Astrocyte (in vitro differentiated cells and primary cell): ENCODE measurements around the gene PPM1L.

Experiments used
- CTCF ChIP-seq: IDR thresholded peaks from 2 replicates; pipeline ENCODE4 v1.5.1; 2011; ENCODE audit warnings: low read depth, mild to moderate bottlenecking, inconsistent platforms, low read length, moderate library complexity; ENCODE audit not compliant: insufficient read depth
- EZH2 ChIP-seq: IDR thresholded peaks from 2 replicates; pipeline ENCODE4 v1.6.1; 2012; ENCODE audit warnings: mild to moderate bottlenecking, low read length, inconsistent platforms; ENCODE audit not compliant: insufficient read depth

- TF ChIP-seq CTCF (no peak), EZH2 (no peak)
Observed at GRCh38 chr3:161093895-161094294, 337.9 kb downstream of the PPM1L start.
